T-helper 1 cell treated with Interleukin-12 subunit alpha and Interleukin-12 subunit beta and Interleukin-4 antibody, amounts not matched to agents 30 ng/mL and 1 ng/mL, for 36 hours (primary cell): Measurements from ENCODE around the gene ECI1. TPM values are rescaled to one million over a fixed set of nuclear protein-coding genes. Genes with fewer than 3 reads are reported as not detected.
"Not testable (repeated sequence)": the region's sequence is repeated elsewhere in the genome, so short reads cannot be mapped to it uniquely, and the experiment has no call there.

Experiments used
- intact Hi-C: fragments of 100-400 bp; cut with micrococcal nuclease; formaldehyde crosslinking; loops from one replicate; pipeline ENCODE4 v1.15.1; 2024
- total RNA-seq: library from RNA; stranded (reverse); gene quantifications from 2 replicates; pipeline ENCODE4 v1.2.3, GENCODE V29; 2022

The ECI1 gene
- total RNA-seq, 1 donor from 2014 or later, result 30.1 TPM

DNA sequence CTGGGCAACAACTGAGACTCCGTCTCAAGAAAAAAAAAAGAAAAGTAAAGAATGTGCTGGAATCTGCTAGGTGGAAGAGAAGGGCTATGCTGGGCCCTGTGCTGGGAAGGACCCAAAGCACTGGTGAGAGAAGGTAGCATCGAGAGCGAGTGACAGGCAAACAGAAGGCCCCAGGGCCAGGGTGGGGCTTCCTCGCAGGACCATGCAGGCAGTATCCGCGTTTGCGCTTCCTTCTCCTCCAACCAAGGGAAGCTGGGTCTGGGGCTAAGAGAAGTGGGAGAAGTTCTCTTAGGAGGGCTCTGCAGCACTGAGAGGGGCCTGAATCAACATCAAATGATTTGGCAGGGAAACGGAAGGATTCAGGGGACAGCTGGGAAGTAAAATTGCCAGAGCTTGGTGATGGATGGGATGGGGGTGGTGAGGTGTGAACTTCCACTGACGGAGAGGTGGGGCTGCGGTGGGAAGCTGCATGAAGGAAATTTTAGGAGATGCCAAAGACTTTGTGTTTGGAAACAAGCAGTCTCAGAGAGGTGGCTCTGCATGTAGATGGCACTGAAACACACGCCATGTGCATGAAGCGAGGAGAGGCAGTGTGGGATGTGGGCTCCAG, 5.2 kb upstream of the ECI1 start:
- intact Hi-C loops, result no loop called here

DNA sequence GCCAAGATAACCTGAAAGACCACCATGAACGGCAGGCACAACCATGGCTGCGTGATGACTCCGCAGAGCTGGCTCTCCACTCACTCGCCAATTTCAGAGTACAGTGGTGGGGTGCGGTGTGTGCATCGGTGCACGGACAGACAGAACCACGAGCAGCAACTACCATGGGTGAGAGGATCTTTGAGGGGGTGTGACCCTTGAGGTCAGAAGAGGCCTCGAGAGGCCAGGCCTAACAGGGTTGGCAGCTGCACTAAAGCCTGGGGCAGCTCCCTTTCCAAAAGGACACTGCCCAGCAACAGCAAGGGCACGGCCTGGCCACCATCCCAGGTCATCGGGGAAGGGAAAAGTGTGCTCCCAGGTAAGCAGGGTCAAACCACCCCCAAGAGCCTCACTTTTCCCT, 1.9 kb upstream of the ECI1 start:
- intact Hi-C loops, result loop anchor here (5.0 kb wide), 3 partner anchors 96 to 249 kb away; partner anchors contain the start of gene TRAF7

DNA sequence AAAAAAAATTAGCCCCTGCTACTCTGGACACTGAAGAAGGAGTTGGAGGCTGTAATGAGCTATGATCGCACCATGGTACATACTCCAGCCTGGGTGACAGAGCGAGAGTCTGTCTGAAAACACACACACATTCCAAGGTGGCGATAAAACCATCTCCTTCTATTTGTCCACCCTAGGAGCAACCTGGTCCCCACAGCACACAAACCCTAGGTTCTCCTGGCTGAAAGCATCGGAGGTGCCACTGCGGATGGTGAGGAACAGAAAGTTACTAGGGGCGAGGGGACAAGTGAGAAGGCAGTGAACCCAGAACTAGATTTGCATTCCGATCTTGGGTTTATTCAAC, 1.4 kb upstream of the ECI1 start:
- intact Hi-C loops, result loop anchor here (5.0 kb wide), 3 partner anchors 95 to 250 kb away; partner anchors contain the start of gene TRAF7

DNA sequence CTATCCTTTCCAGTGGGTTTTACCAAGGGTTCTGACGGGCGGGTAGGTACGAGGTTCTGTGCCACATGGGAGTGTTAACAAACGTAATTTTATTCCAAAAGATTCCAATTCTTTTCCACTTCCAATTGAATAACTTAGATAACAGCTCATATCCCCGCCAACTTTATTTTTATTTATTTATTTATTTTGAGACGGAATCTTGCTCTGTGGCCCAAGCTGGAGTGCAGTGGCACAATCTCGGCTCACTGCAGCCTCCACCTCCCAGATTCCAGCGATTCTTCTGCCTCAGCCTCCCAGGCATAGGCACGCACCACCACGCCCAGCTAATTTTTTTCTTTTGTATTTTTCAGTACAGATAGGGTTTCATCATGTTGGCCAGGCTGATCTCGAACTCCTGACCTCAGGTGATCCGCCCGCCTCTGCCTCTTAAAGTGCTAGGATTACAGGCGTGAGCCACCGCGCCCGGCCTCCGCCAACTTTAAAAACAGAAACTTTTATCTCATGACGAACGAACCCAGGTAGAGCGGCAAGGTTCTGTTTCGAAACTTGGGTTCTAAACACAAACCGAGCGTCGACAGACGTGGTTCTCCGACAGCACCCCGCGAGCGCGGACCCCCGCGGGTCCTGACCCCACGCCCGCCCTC, 613 bp downstream of the ECI1 start:
- intact Hi-C loops, result loop anchor here (1.0 to 5.0 kb wide), 6 partner anchors 18 to 252 kb away; partner anchors contain the start of genes E4F1, RNPS1 and TRAF7

DNA sequence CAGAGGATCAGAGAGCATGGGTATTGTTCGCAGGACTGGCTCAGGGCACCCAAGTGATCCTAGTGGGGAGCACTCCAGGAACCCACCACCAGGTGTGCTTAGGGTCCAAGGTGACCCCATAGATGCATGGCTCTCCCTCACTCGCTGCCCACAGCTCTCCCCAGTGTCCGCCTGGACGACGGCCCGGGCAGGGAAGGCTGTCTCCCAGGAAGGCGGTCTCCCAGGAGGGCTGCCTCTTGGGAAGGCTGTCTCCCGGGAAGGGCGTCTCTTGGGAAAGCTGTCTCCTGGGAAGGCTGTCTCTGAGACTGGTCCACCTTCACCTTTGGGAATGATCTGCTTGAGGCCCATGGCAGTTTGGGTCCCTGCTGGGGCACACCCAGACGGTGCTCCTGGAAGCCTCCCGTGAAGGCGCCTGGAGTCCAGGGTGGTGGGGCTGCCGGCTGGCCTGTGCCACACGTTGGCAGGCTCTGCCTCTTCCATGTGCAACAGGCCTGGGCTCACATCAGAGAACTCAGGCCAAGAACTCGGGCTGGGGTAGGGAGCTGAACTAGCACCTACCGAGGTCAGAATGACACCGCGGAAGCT, 5.0 kb downstream of the ECI1 start:
- intact Hi-C loops, result no loop called here

DNA sequence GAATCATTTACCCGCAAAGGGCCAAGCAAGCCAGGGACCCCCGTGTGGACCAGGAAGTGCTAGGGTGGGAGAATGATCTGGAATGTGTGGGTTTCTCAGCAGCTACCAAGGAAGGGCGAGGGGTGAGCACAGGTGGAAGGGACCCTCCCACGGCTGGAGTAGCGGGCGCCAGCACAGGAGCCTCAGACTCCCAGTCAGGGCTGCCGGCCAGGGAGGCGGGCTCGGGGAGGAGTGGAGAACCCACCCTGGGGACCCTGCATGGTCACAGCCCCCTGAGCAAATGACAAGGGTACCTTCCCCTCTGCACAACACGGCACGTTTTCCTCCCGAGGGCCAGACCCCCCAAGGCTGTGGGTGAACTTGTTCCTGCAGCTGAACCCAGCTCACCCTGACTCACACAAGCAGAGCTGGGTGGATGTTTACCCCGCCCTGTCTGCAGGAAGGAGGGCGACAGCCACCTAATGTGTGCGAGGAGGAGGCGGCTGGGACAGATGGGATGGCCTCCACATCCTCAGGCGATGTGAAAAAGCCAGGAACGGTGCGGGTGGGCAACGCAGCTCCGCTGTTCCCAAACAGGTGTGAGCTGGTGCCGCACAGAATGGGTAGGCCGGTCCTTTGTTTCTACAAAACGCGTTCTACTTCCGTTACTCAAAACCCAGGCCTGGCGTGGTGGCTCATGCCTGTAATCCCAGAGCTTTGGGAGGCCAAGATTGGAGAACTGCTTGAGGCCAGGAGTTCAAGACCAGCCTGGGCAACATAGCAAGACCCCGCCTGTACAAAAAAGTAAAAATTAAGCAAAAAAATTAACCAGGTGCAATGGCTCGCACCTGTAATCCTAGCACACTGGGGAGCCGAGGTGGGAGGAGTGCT, 6.2 kb downstream of the ECI1 start:
- intact Hi-C loops, result no loop called here

DNA sequence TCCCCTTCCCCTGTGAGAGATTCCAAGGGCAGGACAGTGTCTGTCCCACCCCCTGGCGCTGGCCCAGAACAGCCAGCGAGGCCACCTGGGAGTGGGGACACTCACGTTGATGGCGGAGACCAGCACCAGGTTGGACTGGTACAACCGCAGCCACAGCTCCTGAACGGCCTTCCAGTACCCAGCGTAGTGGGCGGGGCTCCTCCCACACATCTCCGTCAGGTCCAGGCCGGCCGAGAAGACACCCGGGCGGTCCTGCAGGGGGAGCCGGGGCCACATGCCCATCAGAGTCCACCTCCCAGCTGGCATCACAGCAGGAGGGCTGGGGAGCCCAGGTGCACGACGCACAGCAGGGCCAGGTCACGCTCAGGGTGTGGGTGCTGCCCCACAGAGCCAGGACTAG, 7.1 kb downstream of the ECI1 start:
- intact Hi-C loops, result no loop called here

DNA sequence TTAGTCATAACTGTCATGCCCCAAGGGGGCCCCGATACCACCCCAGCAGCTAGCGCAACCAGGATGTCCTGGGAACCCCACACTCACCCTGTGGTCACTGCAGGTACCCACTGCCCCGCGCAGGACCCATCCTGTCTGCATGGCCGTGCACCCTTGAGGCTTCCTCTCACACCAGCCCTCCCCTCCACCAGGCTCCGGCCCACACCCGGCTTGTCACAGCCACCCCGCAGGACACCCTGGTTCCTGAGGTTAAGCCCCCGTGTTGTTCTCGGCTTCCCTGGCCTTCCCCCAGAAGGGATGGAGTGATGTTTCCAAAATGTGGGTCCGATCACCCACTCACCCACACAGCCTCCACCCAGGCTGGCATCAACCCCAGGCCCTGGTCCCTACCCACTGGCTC, 7.6 kb downstream of the ECI1 start:
- intact Hi-C loops, result no loop called here

DNA sequence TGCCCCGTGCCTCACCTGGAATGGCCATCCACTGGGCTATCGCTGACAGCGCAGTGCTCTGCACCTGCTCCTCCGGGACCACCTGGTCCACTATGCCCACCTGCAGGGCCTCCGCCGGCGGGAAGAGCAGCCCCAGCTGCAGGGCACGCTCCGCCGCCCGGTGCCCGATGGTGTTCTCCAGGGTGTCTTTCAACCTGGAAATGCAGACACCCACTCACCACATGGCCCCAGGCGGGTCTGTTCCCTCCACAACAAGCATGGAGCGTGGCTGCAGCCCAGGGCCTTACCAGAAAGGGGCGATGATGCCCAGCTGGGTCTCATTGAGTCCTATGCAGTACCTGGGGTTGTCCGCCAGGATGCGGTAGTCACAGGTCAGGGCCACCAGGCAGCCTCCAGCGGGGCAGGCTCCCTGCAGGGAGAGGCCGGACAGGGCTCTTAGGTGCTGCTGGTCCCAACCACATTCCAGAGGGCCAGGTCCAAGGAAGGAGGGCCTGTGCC, 8.3 kb downstream of the ECI1 start:
- intact Hi-C loops, result no loop called here

DNA sequence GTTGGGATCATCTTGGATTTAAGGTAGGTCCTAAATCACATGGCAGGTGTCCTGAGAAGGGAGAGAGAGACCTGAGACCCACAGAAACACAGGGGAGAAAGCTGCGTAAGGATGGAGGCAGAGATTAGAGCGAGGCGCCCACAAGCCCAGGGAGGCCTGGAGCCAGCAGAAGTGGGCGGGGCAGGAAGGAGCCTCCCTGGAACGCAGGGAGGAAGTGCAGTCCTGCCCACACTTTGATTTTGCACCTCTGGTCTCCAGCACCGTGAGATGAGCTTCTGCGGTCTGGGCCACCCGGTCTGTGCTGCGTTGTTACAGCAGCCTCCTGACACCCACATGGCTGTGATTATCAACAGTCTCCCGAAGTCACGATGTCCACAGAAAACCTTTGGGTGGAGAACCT, 8.8 kb downstream of the ECI1 start:
- intact Hi-C loops, result no loop called here

DNA sequence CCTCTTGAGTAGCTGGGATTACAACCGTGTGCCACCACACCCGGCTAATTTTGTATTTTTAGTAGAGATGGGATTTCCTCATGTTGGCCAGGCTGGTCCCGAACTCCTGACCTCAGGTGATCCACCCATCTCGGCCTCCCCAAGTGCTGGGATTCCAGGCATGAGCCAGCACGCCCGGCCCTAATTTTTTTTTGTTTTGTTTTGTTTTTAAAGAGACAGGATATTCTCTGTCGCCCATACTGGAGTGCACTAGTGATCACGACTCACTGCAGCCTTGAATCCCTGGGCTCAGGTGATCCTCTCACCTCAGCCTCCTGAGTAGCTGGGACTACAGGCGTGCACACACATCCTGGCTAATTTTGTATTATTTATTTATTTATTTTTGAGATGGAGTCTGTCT, 11.1 kb downstream of the ECI1 start:
- intact Hi-C loops, result not testable (repeated sequence)

DNA sequence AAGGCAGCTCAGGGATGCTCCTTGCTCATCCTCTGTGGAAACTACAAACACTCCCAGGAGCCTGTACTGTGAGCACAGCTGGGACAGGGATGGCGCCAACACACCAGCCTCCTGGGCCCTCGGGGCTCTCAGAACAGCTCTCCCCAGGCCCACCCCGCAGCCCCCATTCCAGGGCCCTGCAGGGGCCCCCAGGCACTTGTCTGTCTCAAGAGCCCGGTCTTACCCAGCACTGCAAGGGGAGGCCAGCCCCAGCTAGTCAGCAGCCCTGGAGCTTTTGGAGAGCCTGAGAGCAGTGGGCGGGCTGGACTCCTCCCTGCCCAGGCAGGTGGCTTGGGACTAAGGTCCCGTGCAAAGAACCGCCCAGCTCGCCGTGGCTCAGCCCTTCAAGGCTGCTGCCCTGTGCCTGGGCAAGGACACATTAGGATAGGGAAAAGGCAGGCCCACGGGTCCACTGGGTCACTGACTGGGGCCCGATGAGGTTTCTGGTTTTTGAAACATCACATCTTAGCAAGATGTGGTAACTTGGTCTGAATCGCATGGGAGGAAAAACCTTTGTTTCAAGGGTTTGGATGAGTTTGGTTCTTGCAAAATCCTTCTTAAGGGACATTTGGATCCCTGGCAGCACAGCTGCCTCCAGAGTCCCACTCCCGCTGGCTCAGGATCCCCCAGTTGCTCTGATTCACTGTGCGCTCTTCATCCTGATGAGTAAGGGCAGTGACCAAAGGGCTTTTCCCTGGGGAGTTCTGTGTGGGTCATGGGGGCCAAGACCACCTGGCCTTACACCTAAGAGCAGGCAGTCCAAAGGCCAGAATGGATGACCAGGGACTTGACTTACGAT, 12.3 kb downstream of the ECI1 start:
- intact Hi-C loops, result no loop called here

DNA sequence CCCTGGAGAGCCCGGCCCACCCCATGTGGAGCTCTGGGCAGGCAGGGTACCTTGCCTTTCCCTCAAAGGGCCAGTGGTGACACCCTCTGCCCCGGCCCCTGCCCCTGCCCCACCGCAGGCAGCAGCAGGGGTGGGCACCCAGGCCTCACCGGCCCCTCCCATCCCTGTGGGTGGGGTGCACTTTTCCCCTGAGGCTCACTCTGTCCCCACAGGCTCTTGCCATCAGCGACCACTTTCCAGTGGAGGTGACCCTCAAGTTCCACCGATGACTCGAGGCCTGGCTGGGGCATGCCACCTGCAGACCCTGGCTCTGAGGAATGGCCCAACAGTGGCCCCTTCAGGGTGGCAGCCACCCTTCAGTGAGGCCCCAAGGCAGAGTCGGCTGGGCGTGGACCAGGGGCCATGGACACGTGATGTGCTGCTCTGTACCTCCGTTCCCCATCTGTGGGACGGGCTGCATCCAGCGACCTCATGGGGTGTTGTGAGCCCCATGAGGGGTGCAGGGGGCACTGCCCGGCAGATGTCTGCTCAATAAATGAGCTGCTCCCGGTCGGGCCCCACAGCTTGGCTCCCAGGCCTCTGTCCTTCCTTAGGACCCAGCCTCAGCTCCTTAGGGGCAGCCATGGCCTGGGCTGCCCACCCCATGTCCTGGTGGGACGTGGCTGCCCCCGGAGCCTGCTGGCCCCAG, 13.1 kb downstream of the ECI1 start:
- intact Hi-C loops, result no loop called here

DNA sequence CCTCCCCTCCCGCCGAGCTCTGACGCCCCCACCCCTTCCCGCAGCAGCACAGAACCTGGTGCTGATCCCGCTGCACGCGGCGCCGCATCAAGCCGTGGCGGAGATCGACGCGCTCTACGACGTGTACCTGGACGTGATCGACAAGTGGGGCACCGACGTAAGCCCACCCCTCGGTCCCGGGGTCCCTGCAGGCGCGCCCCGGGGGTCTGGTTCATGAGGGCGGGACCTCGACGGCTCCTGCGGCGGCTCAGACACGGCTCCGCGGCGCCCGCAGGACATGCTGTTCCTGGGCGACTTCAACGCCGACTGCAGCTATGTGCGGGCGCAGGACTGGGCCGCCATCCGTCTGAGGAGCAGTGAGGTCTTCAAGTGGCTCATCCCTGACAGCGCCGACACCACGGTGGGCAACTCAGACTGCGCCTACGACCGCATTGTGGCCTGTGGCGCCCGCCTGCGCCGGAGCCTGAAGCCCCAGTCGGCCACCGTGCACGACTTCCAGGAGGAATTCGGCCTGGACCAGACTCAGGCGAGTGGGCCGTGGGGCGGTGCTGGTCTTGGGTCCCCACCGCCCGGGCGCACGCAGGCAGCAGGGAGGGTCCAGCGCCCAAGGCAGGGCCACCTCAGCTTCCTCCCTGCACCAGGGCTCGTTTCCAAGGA, 13.8 kb downstream of the ECI1 start:
- intact Hi-C loops, result no loop called here

DNA sequence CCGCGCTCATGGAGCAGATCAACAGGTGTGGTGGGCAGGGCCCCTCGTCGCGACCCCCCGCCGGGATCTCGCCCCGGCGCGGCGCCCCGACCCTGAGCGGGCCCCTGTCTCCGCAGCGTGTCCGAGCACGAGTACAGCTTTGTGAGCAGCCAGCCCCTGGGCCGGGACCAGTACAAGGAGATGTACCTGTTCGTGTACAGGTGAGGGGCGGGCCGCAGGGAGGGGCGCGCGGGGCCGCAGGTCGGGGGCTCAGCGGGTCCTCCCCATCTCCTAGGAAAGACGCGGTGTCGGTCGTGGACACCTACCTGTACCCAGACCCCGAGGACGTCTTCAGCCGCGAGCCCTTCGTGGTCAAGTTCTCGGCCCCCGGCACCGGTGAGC, 14.3 kb downstream of the ECI1 start:
- intact Hi-C loops, result no loop called here

DNA sequence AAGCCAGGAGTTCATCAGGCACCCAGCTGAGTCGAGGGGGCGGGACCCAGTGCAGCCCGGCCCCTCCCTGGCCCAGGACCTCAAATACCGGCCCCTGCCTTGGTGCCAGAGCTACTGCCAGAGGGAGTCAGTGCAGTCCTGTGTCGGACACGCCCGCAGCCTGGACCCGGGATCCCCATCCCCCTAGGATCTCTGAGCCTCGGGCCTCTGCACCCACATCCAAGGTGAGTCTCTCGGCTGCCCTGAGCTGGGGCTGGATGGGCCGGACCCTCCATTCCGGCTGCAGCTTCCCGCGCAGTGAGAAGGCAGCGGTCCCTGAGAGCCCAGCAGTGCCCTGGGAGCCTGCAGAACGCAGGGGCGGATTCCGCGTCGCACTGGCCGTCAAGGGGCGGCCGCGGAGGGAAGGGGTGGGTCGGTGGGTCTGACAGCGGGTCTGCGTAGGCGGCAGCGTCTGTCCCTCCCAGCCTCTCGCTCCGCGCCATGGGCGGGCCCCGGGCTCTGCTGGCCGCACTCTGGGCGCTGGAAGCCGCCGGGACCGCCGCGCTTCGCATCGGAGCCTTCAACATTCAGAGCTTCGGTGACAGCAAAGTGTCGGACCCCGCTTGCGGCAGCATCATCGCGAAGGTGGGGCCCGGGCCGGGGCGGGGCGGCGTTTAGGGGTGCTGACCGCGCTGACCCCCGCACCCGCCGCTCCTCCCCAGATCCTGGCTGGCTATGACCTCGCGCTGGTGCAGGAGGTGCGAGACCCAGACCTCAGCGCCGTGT, 14.9 kb downstream of the ECI1 start, which contains the start of gene DNASE1L2:
Gene DNASE1L2 (plus strand): TSS at position 108 of the 765 bp plus-strand sequence. CDS start 373 bp downstream, at position 481.
- intact Hi-C loops, result no loop called here

DNA sequence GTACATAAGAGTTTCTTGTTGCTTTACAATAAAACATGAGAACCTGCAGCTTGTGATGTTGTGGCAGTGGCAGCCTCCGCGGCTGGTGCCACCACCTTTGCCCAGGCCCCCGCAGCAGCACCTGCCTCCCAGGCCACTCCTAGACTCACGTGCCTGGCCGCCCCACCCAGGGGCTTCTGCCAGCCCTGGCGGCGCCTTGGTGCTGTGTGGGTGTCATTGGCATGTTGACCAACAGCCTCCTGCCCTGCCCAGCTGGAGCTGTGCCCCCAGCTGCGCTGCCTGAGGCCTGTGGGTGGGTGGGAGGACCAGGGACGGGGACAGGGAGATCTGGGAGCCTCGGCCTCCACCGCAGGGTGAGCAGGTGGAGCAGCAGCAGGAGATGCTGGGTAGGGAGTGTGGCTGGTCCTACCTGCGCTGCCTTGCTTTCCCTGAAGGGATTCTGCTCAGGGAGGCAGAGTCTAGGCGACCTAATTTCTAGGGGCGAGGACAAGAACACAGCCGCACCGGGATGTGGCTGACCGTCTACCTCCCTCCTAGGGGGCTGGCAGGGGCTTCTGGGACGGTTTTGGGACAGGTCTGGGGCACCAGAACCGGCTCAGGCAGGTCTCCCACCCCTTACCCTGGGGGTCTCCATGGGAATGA, 15.6 kb downstream of the ECI1 start:
- intact Hi-C loops, result no loop called here

DNA sequence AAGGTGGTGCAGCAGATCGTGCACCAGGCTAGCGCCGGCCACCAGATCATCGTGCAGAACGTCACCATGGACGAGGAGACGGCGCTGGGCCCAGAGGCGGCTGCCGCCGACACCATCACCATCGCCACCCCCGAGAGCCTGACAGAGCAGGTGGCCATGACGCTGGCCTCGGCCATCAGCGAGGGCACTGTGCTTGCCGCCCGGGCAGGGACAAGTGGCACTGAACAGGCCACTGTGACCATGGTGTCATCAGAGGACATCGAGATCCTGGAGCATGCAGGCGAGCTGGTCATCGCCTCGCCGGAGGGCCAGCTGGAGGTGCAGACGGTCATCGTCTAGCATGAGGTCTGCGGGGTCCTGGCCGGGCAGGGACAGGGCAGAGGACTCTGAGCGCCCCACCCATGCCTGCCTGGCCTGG, 16.1 kb downstream of the ECI1 start:
- intact Hi-C loops, result no loop called here
